H1 (cell line): ENCODE results near the gene UNC119B. TPM values are rescaled to one million over a fixed set of nuclear protein-coding genes. Genes with fewer than 3 reads are reported as not detected.

Source experiments
- CTCF ChIA-PET: fragments of 300-600 bp; sonication (Branson Sonifier 250); formaldehyde crosslinking; loops from one replicate; lab custom pipeline; 2021; ENCODE audit not compliant: partially characterized antibody; lab: Charles Lee
- POLR2A ChIA-PET: fragments of 300-600 bp; sonication (Branson Sonifier 250); formaldehyde crosslinking; loops from one replicate; lab custom pipeline; 2021; ENCODE audit warnings: inconsistent platforms; ENCODE audit not compliant: partially characterized antibody; lab: Charles Lee
- DNase-seq, 2 experiments: peaks; one replicate each; pipeline versions ENCODE4 v3.0.0 to v3.0.0-alpha.2; 2010 to 2022; ENCODE audit warnings: low spot score in 2 of 2, low read depth in 1 of 2, mixed read lengths in 1 of 2
- FAIRE-seq: peaks from 2 replicates; lab custom pipeline; 2011; peaks lifted over from hg19 to GRCh38; lab: Jason Lieb, UNC
- H2AFZ ChIP-seq: 2 replicates; pipeline ENCODE4 v1.8.1; 2012; ENCODE audit warnings: low read length, inconsistent platforms
- H2AK5ac ChIP-seq: 2 replicates; pipeline ENCODE4 v1.6.1; 2013; ENCODE audit warnings: low read depth, low read length
- H2BK120ac ChIP-seq: replicated peaks from 2 replicates; pipeline ENCODE3; 2013; ENCODE audit warnings: low read depth, low read length, inconsistent platforms
- H2BK12ac ChIP-seq: 2 replicates; pipeline ENCODE4 v1.6.1; 2013; ENCODE audit warnings: low read depth, low read length
- H2BK15ac ChIP-seq: 2 replicates; pipeline ENCODE4 v1.6.1; 2013; ENCODE audit warnings: low read length
- H2BK20ac ChIP-seq: 2 replicates; pipeline ENCODE4 v1.6.1; 2013; ENCODE audit warnings: low read length
- H2BK5ac ChIP-seq: 2 replicates; pipeline ENCODE4 v1.6.1; 2013; ENCODE audit warnings: low read depth, low read length
- H3K14ac ChIP-seq: 2 replicates; pipeline ENCODE4 v1.6.1; 2013; ENCODE audit warnings: inconsistent platforms; ENCODE audit not compliant: insufficient read length
- H3K18ac ChIP-seq: 2 replicates; pipeline ENCODE4 v1.6.1; 2013; ENCODE audit warnings: low read length; ENCODE audit errors: extremely low read depth
- H3K23ac ChIP-seq: 2 replicates; pipeline ENCODE4 v1.6.1; 2013; ENCODE audit warnings: inconsistent platforms; ENCODE audit not compliant: insufficient read length
- H3K23me2 ChIP-seq: 2 replicates; pipeline ENCODE4 v1.6.1; 2013; ENCODE audit warnings: low read depth, low read length
- H3K27ac ChIP-seq: 2 replicates; pipeline ENCODE4 v1.6.1; 2011; ENCODE audit warnings: low read depth, low read length, inconsistent platforms
- H3K27me3 ChIP-seq, 4 experiments: replicated peaks in 1 of 4; 1 replicate in 1 of 4; 2 replicates in 3 of 4; pipeline versions ENCODE4 v1.6.1 to v1.8.1; 2011 to 2013; ENCODE audit warnings: low read length in 3 of 4, mild to moderate bottlenecking in 3 of 4, inconsistent platforms in 2 of 4, mixed read lengths in 2 of 4, moderate library complexity in 1 of 4; ENCODE audit not compliant: control insufficient read depth in 3 of 4, insufficient read depth in 3 of 4; ENCODE audit errors: extremely low read depth in 1 of 4
- H3K36me3 ChIP-seq, 4 experiments: 2 replicates each; pipeline versions ENCODE4 v1.6.1 to v1.8.1; 2011 to 2013; ENCODE audit warnings: mild to moderate bottlenecking in 4 of 4, low read length in 3 of 4, moderate library complexity in 2 of 4, control low read depth in 1 of 4, inconsistent platforms in 1 of 4; ENCODE audit not compliant: insufficient read depth in 4 of 4, control insufficient read depth in 2 of 4
- H3K4ac ChIP-seq: replicated peaks from 2 replicates; pipeline ENCODE3; 2013; ENCODE audit warnings: low read length, low read depth, mixed read lengths, inconsistent platforms; ENCODE audit not compliant: insufficient read length
- H3K4me1 ChIP-seq, 4 experiments: replicated peaks in 1 of 4; 1 replicate in 1 of 4; 2 replicates in 3 of 4; pipeline versions ENCODE4 v1.6.1 to v1.8.1; 2011 to 2013; ENCODE audit warnings: low read length in 3 of 4, inconsistent platforms in 2 of 4, mixed read lengths in 1 of 4; ENCODE audit not compliant: insufficient read depth in 4 of 4, control insufficient read depth in 3 of 4
- H3K4me2 ChIP-seq, 2 experiments: 2 replicates each; pipeline versions ENCODE4 v1.6.1 to v1.8.1; 2011 to 2013; ENCODE audit warnings: low read depth in 2 of 2, low read length in 2 of 2, control low read depth in 1 of 2, inconsistent platforms in 1 of 2, mild to moderate bottlenecking in 1 of 2; ENCODE audit not compliant: insufficient read depth in 1 of 2
- H3K4me3 ChIP-seq, 4 experiments: fragments of 200-600, 300-600 bp in 1 of 4; sonication (generic), shearing (Covaris generic), sonication (Bioruptor Twin) in 1 of 4; 2 replicates each; pipeline versions ENCODE4 v1.5.1 to v1.8.1; 2011 to 2016; ENCODE audit warnings: low read length in 4 of 4, low read depth in 3 of 4, control low read depth in 2 of 4, inconsistent platforms in 2 of 4, mild to moderate bottlenecking in 2 of 4, mixed read lengths in 1 of 4, moderate library complexity in 1 of 4; ENCODE audit not compliant: insufficient read depth in 2 of 4; ENCODE audit errors: extremely low read depth in 1 of 4
- H3K56ac ChIP-seq: replicated peaks from 2 replicates; pipeline ENCODE3; 2013; ENCODE audit warnings: low read depth, mild to moderate bottlenecking, mixed read lengths, low read length, inconsistent platforms; ENCODE audit not compliant: insufficient read length
- H3K79me1 ChIP-seq: 2 replicates; pipeline ENCODE4 v1.6.1; 2013; ENCODE audit warnings: low read depth, low read length, control low read depth
- H3K79me2 ChIP-seq, 2 experiments: 2 replicates each; pipeline versions ENCODE4 v1.6.1 to v1.8.1; 2012 to 2013; ENCODE audit warnings: low read length in 2 of 2, mild to moderate bottlenecking in 2 of 2, inconsistent platforms in 1 of 2; ENCODE audit not compliant: insufficient read depth in 2 of 2, control insufficient read depth in 1 of 2
- H3K9ac ChIP-seq, 4 experiments: replicated peaks in 1 of 4; 1 replicate in 1 of 4; 2 replicates in 3 of 4; pipeline versions ENCODE4 v1.6.1 to v1.8.1; 2011 to 2013; ENCODE audit warnings: low read depth in 3 of 4, low read length in 3 of 4, control low read depth in 2 of 4, mild to moderate bottlenecking in 2 of 4, moderate library complexity in 2 of 4, inconsistent platforms in 1 of 4; ENCODE audit errors: extremely low read depth in 1 of 4
- H3K9me3 ChIP-seq, 2 experiments: 2 replicates each; pipeline versions ENCODE4 v1.6.1 to v1.8.1; 2012 to 2013; ENCODE audit warnings: mild to moderate bottlenecking in 2 of 2, moderate library complexity in 2 of 2, control low read depth in 1 of 2, inconsistent platforms in 1 of 2, low read depth in 1 of 2, low read length in 1 of 2, mixed read lengths in 1 of 2; ENCODE audit not compliant: insufficient read depth in 2 of 2
- H4K20me1 ChIP-seq, 2 experiments: replicated peaks in 1 of 2; 2 replicates each; pipeline versions ENCODE3 to v1.8.1; 2011 to 2013; ENCODE audit warnings: inconsistent platforms in 2 of 2, low read length in 2 of 2, mild to moderate bottlenecking in 1 of 2; ENCODE audit not compliant: insufficient read depth in 2 of 2, control insufficient read depth in 1 of 2
- H4K5ac ChIP-seq: 2 replicates; pipeline ENCODE4 v1.6.1; 2013; ENCODE audit warnings: low read length, low read depth, mixed read lengths, inconsistent platforms; ENCODE audit not compliant: insufficient read length
- H4K8ac ChIP-seq: 2 replicates; pipeline ENCODE4 v1.8.0; 2013; ENCODE audit warnings: mild to moderate bottlenecking, moderate library complexity, low read length, inconsistent platforms; ENCODE audit not compliant: insufficient read depth; ENCODE audit errors: extremely low read depth
- H4K91ac ChIP-seq: replicated peaks from 2 replicates; pipeline ENCODE3; 2013; ENCODE audit warnings: low read length, mixed read lengths, inconsistent platforms; ENCODE audit not compliant: insufficient read length
- BRCA1 ChIP-seq: IDR thresholded peaks from 2 replicates; pipeline ENCODE4 v1.6.1; 2012; ENCODE audit warnings: low read depth, low read length, improper control_type of control experiment
- CEBPB ChIP-seq: IDR thresholded peaks from 2 replicates; pipeline ENCODE4 v1.6.1; 2012; ENCODE audit warnings: low read depth, low read length
- CHD2 ChIP-seq: IDR thresholded peaks from 2 replicates; pipeline ENCODE4 v1.6.1; 2012; ENCODE audit warnings: low read length, improper control_type of control experiment
- CTBP2 ChIP-seq: IDR thresholded peaks from 2 replicates; pipeline ENCODE4 v1.7.0; 2011; ENCODE audit warnings: borderline replicate concordance, mild to moderate bottlenecking, moderate library complexity, mixed read lengths, low read length; ENCODE audit not compliant: insufficient read depth, insufficient read length
- EZH2 ChIP-seq: fragments of 200-600 bp; sonication (generic); IDR thresholded peaks from 2 replicates; pipeline ENCODE4 v1.7.1; 2012; ENCODE audit warnings: low read depth, mild to moderate bottlenecking, moderate library complexity, low read length, inconsistent platforms; ENCODE audit not compliant: severe bottlenecking
- FOSL1 ChIP-seq: IDR thresholded peaks from 2 replicates; pipeline ENCODE4 v1.6.1; 2011; ENCODE audit warnings: mild to moderate bottlenecking, low read depth, low read length, moderate library complexity; ENCODE audit not compliant: insufficient read depth
- GABPA ChIP-seq: IDR thresholded peaks from 2 replicates; pipeline ENCODE4 v1.6.1; 2011; ENCODE audit warnings: mild to moderate bottlenecking, low read length, moderate library complexity, borderline replicate concordance; ENCODE audit not compliant: insufficient read depth
- NRF1 ChIP-seq: IDR thresholded peaks from 2 replicates; pipeline ENCODE4 v1.6.1; 2011; ENCODE audit warnings: mild to moderate bottlenecking, low read depth, low read length, improper control_type of control experiment
- PHF8 ChIP-seq: fragments of 200-600 bp; sonication (generic); conservative IDR thresholded peaks from 2 replicates; pipeline ENCODE4 v1.7.1; 2012; ENCODE audit warnings: low read depth, mild to moderate bottlenecking, inconsistent platforms, low read length, moderate library complexity
- RFX5 ChIP-seq: IDR thresholded peaks from 2 replicates; pipeline ENCODE4 v1.6.1; 2011; ENCODE audit warnings: low read depth, low read length, improper control_type of control experiment, borderline replicate concordance
- SIRT6 ChIP-seq: IDR thresholded peaks from one replicate; pipeline ENCODE4 v1.7.1; 2012; ENCODE audit warnings: low read length, inconsistent platforms
- SP4 ChIP-seq: IDR thresholded peaks from 2 replicates; pipeline ENCODE4 v1.6.1; 2012; ENCODE audit warnings: low read length, inconsistent platforms
- TAF1 ChIP-seq: IDR thresholded peaks from 2 replicates; pipeline ENCODE4 v1.6.1; 2011; ENCODE audit warnings: mild to moderate bottlenecking, low read depth, low read length
- WGBS, 2 experiments: shearing (Covaris generic) in 1 of 2; methylation state at CpG; one replicate each; pipeline versions ENCODE4 v1.1.6 to v1.1.7; 2013 to 2015; ENCODE audit warnings: low lambda C conversion rate in 2 of 2, mixed read lengths in 2 of 2, inconsistent platforms in 1 of 2, low coverage in 1 of 2, missing lambda C conversion rate in 1 of 2; ENCODE audit not compliant: insufficient replicate concordance in 2 of 2, insufficient coverage in 1 of 2, insufficient read length in 1 of 2; ENCODE audit errors: extremely low coverage in 1 of 2, missing lambda C conversion rate in 1 of 2; 5-methylcytosine and 5-hydroxymethylcytosine counted together
- polyA plus RNA-seq, 7 experiments: library from polyadenylated mRNA; depleted of rRNA in 3 of 7; stranded (reverse) in 5 of 7; unstranded in 2 of 7; fragments of >200 nt in 5 of 7; fragments of 200-250 nt in 2 of 7; gene quantifications; 1 replicate in 5 of 7; 2 replicates in 1 of 7; 4 replicates in 1 of 7; pipeline versions ENCODE4 v1.2.1 to v1.2.3, GENCODE V29; 2011 to 2013; ENCODE audit warnings: missing spikeins in 2 of 7, mixed read lengths in 2 of 7
- total RNA-seq: library from RNA; stranded (reverse); fragmentation: NEBNext Ultra II Directional; extraction: Animal tissue kit (Norgen Biotek cat#: 25700); gene quantifications from 2 replicates; pipeline ENCODE4 v1.2.1, GENCODE V29; 2021

The UNC119B gene
- total and polyA plus RNA-seq, 2 of the 8 experiments (the other 6 are each of a cell fraction or from before 2014, with no cell fraction given) = 40.5 to 50.1 TPM

- Histone ChIP-seq H4K91ac (no peak overlapping the region), H2AK5ac (no peak overlapping the region), H3K36me3 (peaks cover 36 to 66% (median 58%) of the 10 kb centered on the region in 4 experiments), H3K4me2 (no peak overlapping the region), H3K18ac (no peak overlapping the region), H3K4me3 (no peak overlapping the region), H2AFZ (no peak overlapping the region), H2BK15ac (no peak overlapping the region), H3K27me3 (peaks cover 0 to under 1% (median 0%) of the 10 kb centered on the region in 4 experiments; a peak in 2 of 7 replicates), H3K79me2 (no peaks in the 10 kb centered on the region), H2BK20ac (no peak overlapping the region), H3K9me3 (no peaks in the 10 kb centered on the region), H3K27ac (no peak overlapping the region), H4K8ac (no peak overlapping the region), H3K23me2 (peaks cover 4% of the 10 kb centered on the region; the same call in 1 of the 2 replicates), H3K4ac (no peak overlapping the region), H3K79me1 (0 out of 2 replicates have a peak, but pooled peaks cover 4% of the 10 kb centered on the region), H2BK5ac (no peak overlapping the region), H2BK120ac (no peak overlapping the region), H3K23ac (no peak overlapping the region), H3K9ac (no peak overlapping the region), H4K20me1 (peaks cover 0 to 8% of the 10 kb centered on the region in 2 experiments), H2BK12ac (no peak overlapping the region), H3K14ac (no peak overlapping the region), H3K4me1 (peaks cover 0 to 5% (median 4%) of the 10 kb centered on the region in 4 experiments; a peak in 4 of 7 replicates), H4K5ac (no peak overlapping the region), H3K56ac (no peak overlapping the region)
- FAIRE-seq = no peak
- 92% methylated on average over 10 of the region's 10 CpGs; no CpG with 5 or more reads in 1 of the 2 experiments for WGBS, 2 experiments
- ChIA-PET CTCF (interaction anchor here (0.9 to 2.2 kb wide), 8 partner anchors 14 to 140 kb away, joined by 3 to 9 read pairs (median 3); partner anchors contain the start of gene POP5), POLR2A (interaction anchor here (0.6 to 1.5 kb wide), 4 partner anchors 74 to 141 kb away, joined by 3 read pairs; no protein-coding TSS in a partner anchor)
- no peak for DNase-seq
- TF ChIP-seq FOSL1 (no peak), CEBPB (no peak), BRCA1 (no peak), GABPA (no peak), NRF1 (no peak), RFX5 (no peak), PHF8 (no peak), EZH2 (no peak), CTBP2 (no peak), SIRT6 (no peak), SP4 (no peak), TAF1 (no peak), CHD2 (no peak)
Measured at GRCh38 chr12:120720987-120721801, 10.9 kb downstream of the UNC119B start.
